HCT116 (cell line): ENCODE results near the gene TTBK1. TPM values are rescaled to one million over a fixed set of nuclear protein-coding genes. Genes with fewer than 3 reads are reported as not detected.

Source experiments
- ATAC-seq: fragments of 200-7000 bp; cut with Tn5 transposase; 2 replicates; pipeline ENCODE4 v1.9.1; 2020; ENCODE audit warnings: mild to moderate bottlenecking, moderate library complexity
- BruUV-seq: library from RNA; stranded (reverse); fragments of 400-500 nt; replicated peaks from 2 replicates; lab custom pipeline; 2021; lab: Mats Ljungman, UMichigan
- CTCF ChIA-PET: fragments of 300-600 bp; sonication (Branson Sonifier 250); formaldehyde crosslinking; loops from one replicate; lab custom pipeline; 2021; ENCODE audit warnings: antibody characterized with exemption; lab: Charles Lee
- POLR2A ChIA-PET: fragments of 300-600, 350-600 bp; sonication (Branson Sonifier 250); formaldehyde crosslinking; loops from one replicate; lab custom pipeline; 2021; ENCODE audit warnings: antibody characterized with exemption; lab: Charles Lee
- RAD21 ChIA-PET, 2 experiments: fragments of 300-600 bp; sonication (Branson Sonifier 250); formaldehyde crosslinking; loops; one replicate each; lab custom pipeline; 2023; ENCODE audit warnings: low total read pairs in 2 of 2; ENCODE audit not compliant: uncharacterized antibody in 2 of 2, unreplicated experiment in 2 of 2, low non-redundant PET in 1 of 2; lab: Charles Lee
- DNase-seq: peaks from one replicate; pipeline ENCODE4 v3.0.0-alpha.2; 2010; ENCODE audit warnings: low read depth, low spot score
- H2AFZ ChIP-seq: fragments of 200-600 bp; shearing (Covaris generic), sonication (generic); 2 replicates; pipeline ENCODE4 v1.6.1; 2017; ENCODE audit warnings: low read depth, mixed run types, mixed read lengths, antibody characterized with exemption, low read length; ENCODE audit not compliant: poor library complexity, severe bottlenecking
- H3K27ac ChIP-seq: 2 replicates; pipeline ENCODE4 v1.5.1; 2012; ENCODE audit warnings: low read depth, low read length
- H3K27me3 ChIP-seq: fragments of 200-600 bp; sonication (generic); 2 replicates; pipeline ENCODE4 v1.6.1; 2016; ENCODE audit warnings: mixed run types, low read length, mixed read lengths; ENCODE audit not compliant: insufficient read depth
- H3K36me3 ChIP-seq, 2 experiments: fragments of 200-500 bp in 1 of 2; fragments of 200-600 bp in 1 of 2; sonication (Bioruptor generic) in 1 of 2; sonication (generic) in 1 of 2; 2 replicates each; pipeline versions ENCODE4 v1.5.1 to v1.6.1; 2014 to 2016; ENCODE audit warnings: low read length in 2 of 2, inconsistent platforms in 1 of 2, mixed read lengths in 1 of 2, mixed run types in 1 of 2; ENCODE audit not compliant: insufficient read depth in 2 of 2, control insufficient read depth in 1 of 2
- H3K4me1 ChIP-seq, 2 experiments: fragments of 200-600 bp in 1 of 2; sonication (generic) in 1 of 2; 2 replicates each; pipeline versions ENCODE4 v1.5.1 to v1.6.1; 2012 to 2017; ENCODE audit warnings: low read length in 2 of 2, inconsistent platforms in 1 of 2, mild to moderate bottlenecking in 1 of 2, mixed read lengths in 1 of 2, mixed run types in 1 of 2, moderate library complexity in 1 of 2; ENCODE audit not compliant: insufficient read depth in 2 of 2, control insufficient read depth in 1 of 2
- H3K4me2 ChIP-seq: fragments of 200-600 bp; sonication (generic); 2 replicates; pipeline ENCODE4 v1.6.1; 2017; ENCODE audit warnings: mixed run types, low read length, mixed read lengths
- H3K4me3 ChIP-seq, 2 experiments: fragments of 200-600 bp in 1 of 2; sonication (generic) in 1 of 2; replicated peaks in 1 of 2; 2 replicates each; pipeline ENCODE4 v1.5.1; 2011 to 2016; ENCODE audit warnings: low read length in 2 of 2, control low read depth in 1 of 2, low read depth in 1 of 2, mild to moderate bottlenecking in 1 of 2, mixed read lengths in 1 of 2, mixed run types in 1 of 2
- H3K79me2 ChIP-seq: fragments of 200-600 bp; sonication (generic); 2 replicates; pipeline ENCODE4 v1.6.1; 2017; ENCODE audit warnings: mild to moderate bottlenecking, mixed run types, low read length, moderate library complexity, mixed read lengths; ENCODE audit not compliant: insufficient read depth
- H3K9ac ChIP-seq: fragments of 200-600 bp; sonication (generic); 2 replicates; pipeline ENCODE4 v1.6.1; 2016; ENCODE audit warnings: low read length, mixed read lengths
- H3K9me2 ChIP-seq: fragments of 200-600 bp; sonication (generic), shearing (Covaris generic); 2 replicates; pipeline ENCODE4 v1.6.1; 2017; ENCODE audit warnings: mixed run types, mild to moderate bottlenecking, moderate library complexity; ENCODE audit not compliant: insufficient read depth
- H3K9me3 ChIP-seq, 2 experiments: fragments of 200-500 bp in 1 of 2; fragments of 200-600 bp in 1 of 2; sonication (Bioruptor generic) in 1 of 2; sonication (generic) in 1 of 2; 2 replicates each; pipeline ENCODE4 v1.6.1; 2014 to 2017; ENCODE audit warnings: low read length in 2 of 2, mixed read lengths in 2 of 2, inconsistent platforms in 1 of 2, low read depth in 1 of 2, mild to moderate bottlenecking in 1 of 2, mixed run types in 1 of 2, moderate library complexity in 1 of 2; ENCODE audit not compliant: control insufficient read depth in 1 of 2, insufficient read depth in 1 of 2
- H4K20me1 ChIP-seq: fragments of 200-600 bp; sonication (generic), shearing (Covaris generic); 2 replicates; pipeline ENCODE4 v1.6.1; 2017; ENCODE audit warnings: mixed run types, mild to moderate bottlenecking, moderate library complexity; ENCODE audit not compliant: insufficient read depth
- CEBPB ChIP-seq: IDR thresholded peaks from 2 replicates; pipeline ENCODE4 v1.6.1; 2012; ENCODE audit warnings: low read depth
- EGR1 ChIP-seq: IDR thresholded peaks from 2 replicates; pipeline ENCODE4 v1.6.1; 2012; ENCODE audit warnings: low read depth
- POLR2A ChIP-seq: IDR thresholded peaks from 2 replicates; pipeline ENCODE4 v1.7.0; 2011; ENCODE audit warnings: borderline replicate concordance; ENCODE audit not compliant: insufficient read depth, insufficient read length; ENCODE audit errors: extremely low read depth
- SP1 ChIP-seq: IDR thresholded peaks from 2 replicates; pipeline ENCODE4 v1.6.1; 2012; ENCODE audit warnings: low read depth
- TCF7L2 ChIP-seq: IDR thresholded peaks from 2 replicates; pipeline ENCODE4 v1.7.0; 2011; ENCODE audit warnings: borderline replicate concordance, inconsistent platforms; ENCODE audit not compliant: insufficient read depth, insufficient read length; ENCODE audit errors: extremely low read depth
- YY1 ChIP-seq: IDR thresholded peaks from 2 replicates; pipeline ENCODE4 v1.6.1; 2011; ENCODE audit warnings: low read length, low read depth, moderate library complexity, mild to moderate bottlenecking; ENCODE audit not compliant: insufficient replicate concordance; ENCODE audit errors: extremely low read depth
- ZFX ChIP-seq: fragments of 450-650 bp; IDR thresholded peaks from 2 replicates; pipeline ENCODE4 v1.6.1; 2017
- intact Hi-C: fragments of 100-400 bp; cut with micrococcal nuclease; formaldehyde crosslinking; loops from 2 replicates; pipeline ENCODE4 v1.10.0; 2022
- total RNA-seq: library from RNA; stranded (reverse); gene quantifications from one replicate; pipeline ENCODE4 v1.2.1, GENCODE V29; 2021; ENCODE audit not compliant: unreplicated experiment
- TF ChIP-seq, protein P1 (sequence below): IDR thresholded peaks from 2 replicates; pipeline ENCODE4 v1.6.1; 2011; ENCODE audit warnings: mild to moderate bottlenecking, low read length, moderate library complexity; ENCODE audit not compliant: insufficient replicate concordance; ENCODE audit errors: extremely low read depth
- TF ChIP-seq, protein P2 (sequence below): IDR thresholded peaks from 2 replicates; pipeline ENCODE4 v1.6.1; 2012
- TF ChIP-seq, protein P3 (sequence below): IDR thresholded peaks from 2 replicates; pipeline ENCODE4 v1.6.1; 2012

TTBK1 gene
- total RNA-seq, 1 experiment from 2014 or later: not detected

DNA sequence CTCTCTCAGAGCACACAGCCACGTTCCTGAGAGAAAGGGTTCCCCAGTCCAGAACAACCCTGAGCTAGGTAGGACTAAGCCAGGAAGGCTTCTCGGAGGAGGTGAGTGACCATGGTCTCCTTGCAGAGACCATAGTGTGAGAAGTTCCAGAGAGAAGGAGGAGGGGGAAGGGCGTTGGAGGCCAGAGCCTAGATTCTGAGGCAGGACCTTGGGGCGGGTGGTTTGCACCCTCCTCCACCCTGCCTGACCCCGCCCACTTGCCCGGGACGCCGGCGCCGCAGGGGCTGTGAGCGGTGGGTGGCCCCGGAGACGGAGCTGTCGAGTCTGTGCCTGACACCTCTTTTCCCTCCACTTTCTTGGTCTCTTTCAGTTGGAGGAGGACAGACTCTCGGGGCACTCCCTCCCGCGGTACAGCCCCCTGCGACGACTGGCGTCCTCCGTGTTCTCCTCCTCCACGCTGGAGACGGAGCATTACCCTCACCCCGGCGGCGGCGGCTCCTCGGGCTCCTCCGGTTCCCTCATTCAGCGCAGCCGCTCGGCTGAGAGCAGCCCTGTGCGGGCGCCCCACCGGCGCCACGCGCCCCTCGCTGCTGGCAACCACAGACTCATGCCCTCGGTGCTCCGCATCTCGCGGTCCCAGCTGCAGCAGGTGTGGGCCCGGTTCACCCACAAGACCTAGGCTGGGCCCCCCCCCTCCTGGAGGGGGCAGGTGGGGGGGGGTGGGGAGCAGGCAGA, 26.2 kb downstream of the TTBK1 start:
- RAD21 ChIA-PET: no interaction called here
- DNase-seq: no peak
- POLR2A ChIA-PET: no interaction called here
- H3K27ac ChIP-seq: no peak overlapping the region
- TF ChIP-seq, protein P1, sequence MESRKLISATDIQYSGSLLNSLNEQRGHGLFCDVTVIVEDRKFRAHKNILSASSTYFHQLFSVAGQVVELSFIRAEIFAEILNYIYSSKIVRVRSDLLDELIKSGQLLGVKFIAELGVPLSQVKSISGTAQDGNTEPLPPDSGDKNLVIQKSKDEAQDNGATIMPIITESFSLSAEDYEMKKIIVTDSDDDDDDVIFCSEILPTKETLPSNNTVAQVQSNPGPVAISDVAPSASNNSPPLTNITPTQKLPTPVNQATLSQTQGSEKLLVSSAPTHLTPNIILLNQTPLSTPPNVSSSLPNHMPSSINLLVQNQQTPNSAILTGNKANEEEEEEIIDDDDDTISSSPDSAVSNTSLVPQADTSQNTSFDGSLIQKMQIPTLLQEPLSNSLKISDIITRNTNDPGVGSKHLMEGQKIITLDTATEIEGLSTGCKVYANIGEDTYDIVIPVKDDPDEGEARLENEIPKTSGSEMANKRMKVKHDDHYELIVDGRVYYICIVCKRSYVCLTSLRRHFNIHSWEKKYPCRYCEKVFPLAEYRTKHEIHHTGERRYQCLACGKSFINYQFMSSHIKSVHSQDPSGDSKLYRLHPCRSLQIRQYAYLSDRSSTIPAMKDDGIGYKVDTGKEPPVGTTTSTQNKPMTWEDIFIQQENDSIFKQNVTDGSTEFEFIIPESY: no peak
- no peak for TF ChIP-seq CEBPB
- TF ChIP-seq YY1: no peak
- TF ChIP-seq SP1: no peak
- TF ChIP-seq ZFX: no peak
- no peak for TF ChIP-seq EGR1
- TF ChIP-seq TCF7L2: no peak
- TF ChIP-seq, protein P2, sequence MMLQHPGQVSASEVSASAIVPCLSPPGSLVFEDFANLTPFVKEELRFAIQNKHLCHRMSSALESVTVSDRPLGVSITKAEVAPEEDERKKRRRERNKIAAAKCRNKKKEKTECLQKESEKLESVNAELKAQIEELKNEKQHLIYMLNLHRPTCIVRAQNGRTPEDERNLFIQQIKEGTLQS: no peak
- no peak for TF ChIP-seq POLR2A
- TF ChIP-seq, protein P3, sequence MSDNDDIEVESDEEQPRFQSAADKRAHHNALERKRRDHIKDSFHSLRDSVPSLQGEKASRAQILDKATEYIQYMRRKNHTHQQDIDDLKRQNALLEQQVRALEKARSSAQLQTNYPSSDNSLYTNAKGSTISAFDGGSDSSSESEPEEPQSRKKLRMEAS: no peak
- no peak overlapping the region for H3K4me2 ChIP-seq
- no peaks in the 10 kb centered on the region for H3K27me3 ChIP-seq
- no peaks in the 10 kb centered on the region for H3K79me2 ChIP-seq
- no peak overlapping the region for H3K9ac ChIP-seq
- ATAC-seq: no peak
- H3K9me3 ChIP-seq: no peaks in the 10 kb centered on the region
- no peaks in the 10 kb centered on the region for H4K20me1 ChIP-seq
- intact Hi-C loops: no loop called here
- H3K9me2 ChIP-seq: no peaks in the 10 kb centered on the region
- no TSS peak for BruUV-seq
- H3K36me3 ChIP-seq: no peaks in the 10 kb centered on the region
- no peak overlapping the region for H3K4me3 ChIP-seq
- no peaks in the 10 kb centered on the region for H3K4me1 ChIP-seq
- no peak overlapping the region for H2AFZ ChIP-seq
- CTCF ChIA-PET: interaction anchor here (0.8 kb wide), 1 partner anchor 9 kb away, joined by 3 read pairs; no protein-coding TSS in a partner anchor
